K562 (cell line): ENCODE measurements around the gene C16orf95. TPM values are rescaled to one million over a fixed set of nuclear protein-coding genes. Genes with fewer than 3 reads are reported as not detected.

Source experiments
- ATAC-seq: fragments of 200-7000 bp; cut with Tn5 transposase; 3 replicates; pipeline ENCODE4 v1.9.1; 2020; ENCODE audit warnings: moderate library complexity
- BruUV-seq: library from RNA; stranded (reverse); fragments of 400-500 nt; replicated peaks from 2 replicates; lab custom pipeline; 2021; lab: Mats Ljungman, UMichigan
- CTCF ChIA-PET: fragments of 300-600 bp; formaldehyde crosslinking; extraction: SDS; loops from one replicate; lab custom pipeline; 2021; ENCODE audit warnings: low intra/inter-chr PET ratio; lab: Yijun Ruan, JAX
- POLR2A ChIA-PET: fragments of 300-600, 350-650 bp; sonication (Branson Sonifier 250); formaldehyde crosslinking; extraction: SDS; loops from one replicate; lab custom pipeline; 2021; ENCODE audit warnings: antibody characterized with exemption, inconsistent platforms; lab: Yijun Ruan, JAX
- DNase-seq, 4 experiments: peaks; one replicate each; pipeline versions ENCODE4 v3.0.0 to v3.0.0-alpha.2; 2011 to 2018; ENCODE audit warnings: low spot score in 3 of 4, mixed read lengths in 3 of 4; ENCODE audit errors: extremely low read depth in 1 of 4
- FAIRE-seq: peaks from 2 replicates; lab custom pipeline; 2011; peaks lifted over from hg19 to GRCh38; lab: Jason Lieb, UNC
- H2AFZ ChIP-seq: 2 replicates; pipeline ENCODE4 v1.6.0; 2011; ENCODE audit warnings: low read depth, low read length, control low read depth, inconsistent platforms
- H3K27ac ChIP-seq: fragments of 200-600 bp; 3 replicates; pipeline ENCODE4 v1.8.0; 2011; ENCODE audit warnings: low read depth, mild to moderate bottlenecking, control low read depth, inconsistent platforms, low read length, moderate library complexity, mixed read lengths; ENCODE audit errors: extremely low read depth
- H3K27me3 ChIP-seq, 2 experiments: fragments of 300-600 bp in 1 of 2; 2 replicates in 1 of 2; 3 replicates in 1 of 2; pipeline versions ENCODE4 v1.6.0 to v1.8.0; 2011; ENCODE audit warnings: inconsistent platforms in 2 of 2, low read length in 2 of 2, mild to moderate bottlenecking in 1 of 2, mixed read lengths in 1 of 2, moderate library complexity in 1 of 2; ENCODE audit not compliant: control insufficient read depth in 2 of 2, insufficient read depth in 2 of 2
- H3K36me3 ChIP-seq: fragments of 300-600 bp; 3 replicates; pipeline ENCODE4 v1.8.0; 2011; ENCODE audit warnings: mild to moderate bottlenecking, low read length, inconsistent platforms; ENCODE audit not compliant: control insufficient read depth, insufficient read depth
- H3K4me1 ChIP-seq, 2 experiments: fragments of 200-600 bp in 1 of 2; replicated peaks in 1 of 2; 2 replicates in 1 of 2; 3 replicates in 1 of 2; pipeline versions ENCODE4 v1.5.1 to v1.8.0; 2011; ENCODE audit warnings: inconsistent platforms in 2 of 2, low read length in 2 of 2, mild to moderate bottlenecking in 1 of 2, mixed read lengths in 1 of 2, moderate library complexity in 1 of 2; ENCODE audit not compliant: control insufficient read depth in 2 of 2, insufficient read depth in 2 of 2
- H3K4me2 ChIP-seq: 2 replicates; pipeline ENCODE4 v1.6.1; 2011; ENCODE audit warnings: low read length, control low read depth, inconsistent platforms, mixed read lengths; ENCODE audit not compliant: insufficient read depth
- H3K4me3 ChIP-seq: fragments of 200-600 bp; sonication (generic), shearing (Covaris generic); 2 replicates; pipeline ENCODE4 v1.5.1; 2016; ENCODE audit warnings: control low read depth, inconsistent platforms
- H3K79me2 ChIP-seq: fragments of 200-600 bp; 3 replicates; pipeline ENCODE4 v1.8.0; 2011; ENCODE audit warnings: low read length, inconsistent platforms; ENCODE audit not compliant: control insufficient read depth, insufficient read depth
- H3K9ac ChIP-seq, 2 experiments: 2 replicates each; pipeline versions ENCODE4 v1.6.0 to v1.6.1; 2011; ENCODE audit warnings: low read depth in 2 of 2, low read length in 2 of 2, control low read depth in 1 of 2, inconsistent platforms in 1 of 2, mild to moderate bottlenecking in 1 of 2, mixed read lengths in 1 of 2; ENCODE audit not compliant: insufficient read depth in 1 of 2
- H3K9me1 ChIP-seq: one replicate; pipeline ENCODE4 v1.6.0; 2011; ENCODE audit warnings: inconsistent platforms, mild to moderate bottlenecking, low read length, moderate library complexity; ENCODE audit not compliant: control insufficient read depth, insufficient read depth
- H3K9me3 ChIP-seq: replicated peaks from 2 replicates; pipeline ENCODE4 v1.5.1; 2011; ENCODE audit warnings: low read depth, low read length, inconsistent platforms; ENCODE audit not compliant: control insufficient read depth, insufficient read depth
- H4K20me1 ChIP-seq: replicated peaks from 2 replicates; pipeline ENCODE4 v1.6.1; 2011; ENCODE audit warnings: low read length, inconsistent platforms, mixed read lengths; ENCODE audit not compliant: control insufficient read depth, insufficient read depth
- ARID2 ChIP-seq: fragments of 450-650 bp; IDR thresholded peaks from 2 replicates; pipeline ENCODE4 v1.6.1; 2017; ENCODE audit warnings: antibody characterized with exemption, mild to moderate bottlenecking
- CREB1 ChIP-seq, 2 experiments: sonication (generic) in 1 of 2; formaldehyde crosslinking in 1 of 2; IDR thresholded peaks; 2 replicates each; pipeline versions ENCODE4 v1.6.1 to v1.8.0; 2012 to 2022; ENCODE audit warnings: inconsistent platforms in 1 of 2, mild to moderate bottlenecking in 1 of 2, missing genetic modification reagents in 1 of 2, moderate library complexity in 1 of 2
- KDM5B ChIP-seq: fragments of 200-600 bp; sonication (generic); IDR thresholded peaks from 2 replicates; pipeline ENCODE4 v1.6.1; 2012; ENCODE audit warnings: low read depth, mild to moderate bottlenecking, moderate library complexity, low read length, control low read depth, inconsistent platforms; ENCODE audit not compliant: insufficient replicate concordance
- MTA2 ChIP-seq: fragments of 450-650 bp; IDR thresholded peaks from 2 replicates; pipeline ENCODE4 v1.6.1; 2016; ENCODE audit warnings: low read depth
- POLR2AphosphoS2 ChIP-seq: IDR thresholded peaks from 2 replicates; pipeline ENCODE4 v1.6.1; 2012; ENCODE audit warnings: low read length, improper control_type of control experiment
- SPI1 ChIP-seq: IDR thresholded peaks from 2 replicates; pipeline ENCODE4 v1.6.1; 2011; ENCODE audit warnings: low read depth, low read length, control low read depth, borderline replicate concordance
- USF1 ChIP-seq: sonication (generic); formaldehyde crosslinking; IDR thresholded peaks from 2 replicates; pipeline ENCODE4 v1.9.0; 2022; ENCODE audit warnings: mild to moderate bottlenecking, missing genetic modification reagents
- WGBS: fragments of 100-300 bp; shearing (Covaris generic); methylation state at CpG from one replicate; pipeline ENCODE4 v1.1.6; 2016; ENCODE audit warnings: low coverage, mixed read lengths; ENCODE audit not compliant: insufficient coverage; ENCODE audit errors: missing lambda C conversion rate; 5-methylcytosine and 5-hydroxymethylcytosine counted together
- in situ Hi-C: fragments of 300-500 bp; cut with MboI; formaldehyde crosslinking; loops from 4 replicates; pipeline ENCODE4 v1.15.0; 2018; ENCODE audit warnings: inconsistent platforms, mixed read lengths
- intact Hi-C: fragments of 100-400 bp; cut with micrococcal nuclease; formaldehyde crosslinking; loops from 2 replicates; pipeline ENCODE4 v1.14.2; 2022
- polyA plus RNA-seq, 8 experiments: library from polyadenylated mRNA; depleted of rRNA in 4 of 8; stranded (reverse) in 5 of 8; unstranded in 3 of 8; fragments of >200 nt; fragmentation: Nextera tagmentation in 2 of 8; fragmentation: Illumina TruSeq in 1 of 8; extraction: Ambion mirVana in 2 of 8; extraction: Trizol in 1 of 8; gene quantifications; 2 replicates each; pipeline versions ENCODE4 v1.2.1 to v1.2.3, GENCODE V29; 2011 to 2014; ENCODE audit warnings: inconsistent platforms in 1 of 8, missing spikeins in 1 of 8
- total RNA-seq, 7 experiments: library from RNA; depleted of rRNA in 6 of 7; stranded (reverse); fragments of >200 nt in 6 of 7; fragmentation: Illumina TruSeq in 2 of 7; extraction: Trizol in 2 of 7; gene quantifications; 2 replicates each; pipeline versions ENCODE4 v1.2.1 to v1.2.3, GENCODE V29; 2011 to 2021; ENCODE audit warnings: low replicate concordance in 1 of 7
- TF ChIP-seq, protein P1 (sequence below), 2 experiments: fragments of 450-650 bp; conservative IDR thresholded peaks; 2 replicates each; pipeline ENCODE4 v1.6.1; 2017; ENCODE audit warnings: mild to moderate bottlenecking in 2 of 2, moderate library complexity in 2 of 2

The C16orf95 gene
- total and polyA plus RNA-seq, 9 of the 15 experiments (the other 6 are each of a cell fraction or from before 2014, with no cell fraction given), result 6.5 to 20.5 (median 9.4) TPM

- Histone ChIP-seq H3K4me2 (peak overlapping the region; percentile 99), H3K4me3 (no peak overlapping the region), H3K9ac (peak overlapping the region in 1 of 2 experiments; percentile 92; a peak in 1 of 4 replicates), H3K79me2 (peaks cover 22% of the 10 kb centered on the region), H3K9me1 (peaks cover 2% of the 10 kb centered on the region), H4K20me1 (no peaks in the 10 kb centered on the region), H3K27ac (peak overlapping the region; percentile 93; the same call in 1 of the 3 replicates), H2AFZ (no peak overlapping the region), H3K9me3 (no peaks in the 10 kb centered on the region), H3K27me3 (no peaks in the 10 kb centered on the region), H3K36me3 (peaks cover 24% of the 10 kb centered on the region), H3K4me1 (peaks cover 13 to 21% of the 10 kb centered on the region in 2 experiments)
- ATAC-seq (no peak), FAIRE-seq (peak; percentile 85), DNase-seq (no peak)
- peak; percentile 72; the same call in 1 of the 2 replicates for TF ChIP-seq POLR2AphosphoS2
- no peak for TF ChIP-seq MTA2
- in situ Hi-C loops (no loop called here), intact Hi-C loops (no loop called here)
- CTCF ChIA-PET, result no interaction called here
- BruUV-seq, result TSS peak; percentile 77
- POLR2A ChIA-PET, result interaction anchor here (0.7 to 5.2 kb wide), 7 partner anchors 10 to 102 kb away, joined by 3 to 42 read pairs (median 4); partner anchors contain the start of gene FBXO31
Observed at GRCh38 chr16:87319011-87319410, 1.8 kb upstream of the C16orf95 start.

- peaks cover 13 to 15% of the 10 kb centered on the region in 2 experiments for H3K4me1 ChIP-seq
- H3K9ac ChIP-seq, result peak overlapping the region; percentile 92 to 99
- H3K27ac ChIP-seq, result peak overlapping the region; percentile 93
- ChIA-PET POLR2A (interaction anchor here (0.5 to 5.2 kb wide), 15 partner anchors 9 to 103 kb away, joined by 3 to 42 read pairs (median 4); partner anchors contain the start of gene FBXO31), CTCF (interaction anchor here (0.6 to 0.9 kb wide), 2 partner anchors 318 to 754 kb away, joined by 3 read pairs; no protein-coding TSS in a partner anchor)
- peak; percentile 79 for ATAC-seq
- intact Hi-C loops, result loop anchor here (2.0 kb wide), 2 partner anchors 67 to 75 kb away; partner anchors contain the start of gene MAP1LC3B
- DNase-seq, result peak in 3 of 4 experiments; percentile 25 to 76 (median 75)
- no TSS peak for BruUV-seq
- H3K4me3 ChIP-seq, result peak overlapping the region; percentile 79
- in situ Hi-C loops, result no loop called here
- peak overlapping the region; percentile 97 for H2AFZ ChIP-seq
- H3K36me3 ChIP-seq, result peaks cover 18% of the 10 kb centered on the region
- H3K4me2 ChIP-seq, result peak overlapping the region; percentile 99
- 2% methylated on average over 28 of the region's 28 CpGs for WGBS
- no peaks in the 10 kb centered on the region for H3K9me1 ChIP-seq
- no peaks in the 10 kb centered on the region for H4K20me1 ChIP-seq
- peak; percentile 71 for FAIRE-seq
- no peaks in the 10 kb centered on the region for H3K9me3 ChIP-seq
- H3K79me2 ChIP-seq, result peaks cover 22% of the 10 kb centered on the region
- H3K27me3 ChIP-seq, result no peaks in the 10 kb centered on the region
- TF ChIP-seq SPI1 (no peak), KDM5B (peak; percentile 33), ARID2 (0 out of 2 replicates have a peak, but pooled peaks have one; percentile 4), USF1 (CRISPR knock-in tag) (no peak), CREB1 (IDR thresholded peaks at IDR 0.05) (no peak), CREB1 (CRISPR knock-in tag; IDR thresholded peaks at IDR 0.05) (peak; percentile 46; the same call in 1 of the 2 replicates)
- TF ChIP-seq, protein P1, sequence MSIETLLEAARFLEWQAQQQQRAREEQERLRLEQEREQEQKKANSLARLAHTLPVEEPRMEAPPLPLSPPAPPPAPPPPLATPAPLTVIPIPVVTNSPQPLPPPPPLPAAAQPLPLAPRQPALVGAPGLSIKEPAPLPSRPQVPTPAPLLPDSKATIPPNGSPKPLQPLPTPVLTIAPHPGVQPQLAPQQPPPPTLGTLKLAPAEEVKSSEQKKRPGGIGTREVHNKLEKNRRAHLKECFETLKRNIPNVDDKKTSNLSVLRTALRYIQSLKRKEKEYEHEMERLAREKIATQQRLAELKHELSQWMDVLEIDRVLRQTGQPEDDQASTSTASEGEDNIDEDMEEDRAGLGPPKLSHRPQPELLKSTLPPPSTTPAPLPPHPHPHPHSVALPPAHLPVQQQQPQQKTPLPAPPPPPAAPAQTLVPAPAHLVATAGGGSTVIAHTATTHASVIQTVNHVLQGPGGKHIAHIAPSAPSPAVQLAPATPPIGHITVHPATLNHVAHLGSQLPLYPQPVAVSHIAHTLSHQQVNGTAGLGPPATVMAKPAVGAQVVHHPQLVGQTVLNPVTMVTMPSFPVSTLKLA (conservative IDR thresholded peaks at IDR 0.05), result no peak
Observed at GRCh38 chr16:87317750-87318644, 805 bp upstream of the C16orf95 start.
